GM21360 (cell line): ENCODE results near the gene IER3.
"Not testable (repeated sequence)": the region's sequence is repeated elsewhere in the genome, so short reads cannot be mapped to it uniquely, and the experiment has no call there.

Experiments used
- ATAC-seq: cut with Tn5 transposase; IDR thresholded peaks from one replicate; pipeline ENCODE4 v1.9.1; 2021; ENCODE audit warnings: mild to moderate bottlenecking, moderate library complexity; ENCODE audit not compliant: unreplicated experiment

The IER3 gene

DNA sequence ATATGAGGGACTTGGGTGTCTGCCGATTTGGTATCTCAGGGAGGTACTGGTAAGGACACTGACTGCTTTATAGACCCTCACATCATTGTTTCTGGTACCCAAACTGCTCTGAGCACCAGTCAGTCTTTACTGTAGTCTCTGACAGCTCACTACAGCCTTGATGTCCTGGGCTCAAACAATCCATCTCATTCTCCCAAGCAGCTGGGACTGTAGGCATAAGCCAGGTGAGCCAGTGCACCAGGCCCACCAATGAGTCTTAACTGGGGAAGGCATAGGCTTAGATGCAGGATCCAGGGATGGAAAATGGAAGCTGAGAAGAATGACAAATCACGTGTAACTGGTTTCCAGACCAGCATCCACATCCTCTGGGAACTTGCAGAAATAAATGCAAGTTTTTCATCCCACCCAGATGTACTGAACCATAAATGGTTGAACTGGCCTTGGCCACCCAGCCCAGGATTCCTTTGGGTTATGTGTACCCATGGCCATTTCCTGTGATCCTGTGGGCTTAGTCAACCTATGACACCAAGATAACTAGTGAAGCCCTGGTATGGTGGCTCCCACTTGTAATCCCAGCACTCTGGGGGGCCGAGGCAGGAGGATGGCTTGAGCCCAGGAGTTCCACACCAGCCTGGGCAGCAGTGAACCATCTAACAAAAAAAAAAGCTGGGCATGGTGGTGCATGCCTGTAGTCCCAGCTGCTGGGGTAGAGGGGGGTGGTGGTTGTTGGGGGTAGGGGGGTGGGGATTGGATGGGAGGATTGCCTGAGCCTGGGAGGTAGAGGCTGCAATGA, 18.4 kb downstream of the IER3 start:
- no peak for ATAC-seq

DNA sequence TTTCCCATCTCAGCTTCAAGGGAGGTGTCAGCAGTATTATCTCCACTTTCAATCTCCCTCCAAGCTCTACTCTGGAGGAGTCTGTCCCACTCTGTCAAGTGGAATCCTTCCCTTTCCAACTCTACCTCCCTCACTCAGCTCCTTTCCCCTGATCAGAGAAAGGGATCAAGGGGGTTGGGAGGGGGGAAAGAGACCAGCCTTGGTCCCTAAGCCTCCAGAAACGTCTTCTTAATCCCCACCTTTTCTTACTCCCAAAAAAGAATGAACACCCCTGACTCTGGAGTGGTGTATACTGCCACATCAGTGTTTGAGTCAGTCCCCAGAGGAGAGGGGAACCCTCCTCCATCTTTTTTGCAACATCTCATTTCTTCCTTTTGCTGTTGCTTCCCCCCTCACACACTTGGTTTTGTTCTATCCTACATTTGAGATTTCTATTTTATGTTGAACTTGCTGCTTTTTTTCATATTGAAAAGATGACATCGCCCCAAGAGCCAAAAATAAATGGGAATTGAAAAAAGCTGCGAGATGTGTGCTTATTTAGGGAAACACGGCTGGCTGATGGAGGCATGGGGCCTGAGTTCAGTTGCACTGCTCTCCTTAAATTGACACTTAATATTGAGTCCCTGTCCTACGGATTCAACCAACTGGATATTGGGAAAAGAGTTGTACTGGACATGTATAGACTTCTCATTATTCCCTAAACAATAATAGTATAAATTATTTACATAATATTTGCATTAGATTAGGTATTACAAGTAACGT, 19.3 kb downstream of the IER3 start:
- ATAC-seq = no peak

DNA sequence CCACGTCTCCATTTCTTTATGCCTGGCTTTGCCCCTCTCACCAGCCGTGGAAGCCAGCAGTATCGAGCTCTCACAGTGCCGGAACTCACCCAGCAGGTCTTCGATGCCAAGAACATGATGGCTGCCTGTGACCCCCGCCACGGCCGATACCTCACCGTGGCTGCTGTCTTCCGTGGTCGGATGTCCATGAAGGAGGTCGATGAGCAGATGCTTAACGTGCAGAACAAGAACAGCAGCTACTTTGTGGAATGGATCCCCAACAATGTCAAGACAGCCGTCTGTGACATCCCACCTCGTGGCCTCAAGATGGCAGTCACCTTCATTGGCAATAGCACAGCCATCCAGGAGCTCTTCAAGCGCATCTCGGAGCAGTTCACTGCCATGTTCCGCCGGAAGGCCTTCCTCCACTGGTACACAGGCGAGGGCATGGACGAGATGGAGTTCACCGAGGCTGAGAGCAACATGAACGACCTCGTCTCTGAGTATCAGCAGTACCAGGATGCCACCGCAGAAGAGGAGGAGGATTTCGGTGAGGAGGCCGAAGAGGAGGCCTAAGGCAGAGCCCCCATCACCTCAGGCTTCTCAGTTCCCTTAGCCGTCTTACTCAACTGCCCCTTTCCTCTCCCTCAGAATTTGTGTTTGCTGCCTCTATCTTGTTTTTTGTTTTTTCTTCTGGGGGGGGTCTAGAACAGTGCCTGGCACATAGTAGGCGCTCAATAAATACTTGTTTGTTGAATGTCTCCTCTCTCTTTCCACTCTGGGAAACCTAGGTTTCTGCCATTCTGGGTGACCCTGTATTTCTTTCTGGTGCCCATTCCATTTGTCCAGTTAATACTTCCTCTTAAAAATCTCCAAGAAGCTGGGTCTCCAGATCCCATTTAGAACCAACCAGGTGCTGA, 20.3 kb downstream of the IER3 start:
- not testable (repeated sequence) for ATAC-seq

DNA sequence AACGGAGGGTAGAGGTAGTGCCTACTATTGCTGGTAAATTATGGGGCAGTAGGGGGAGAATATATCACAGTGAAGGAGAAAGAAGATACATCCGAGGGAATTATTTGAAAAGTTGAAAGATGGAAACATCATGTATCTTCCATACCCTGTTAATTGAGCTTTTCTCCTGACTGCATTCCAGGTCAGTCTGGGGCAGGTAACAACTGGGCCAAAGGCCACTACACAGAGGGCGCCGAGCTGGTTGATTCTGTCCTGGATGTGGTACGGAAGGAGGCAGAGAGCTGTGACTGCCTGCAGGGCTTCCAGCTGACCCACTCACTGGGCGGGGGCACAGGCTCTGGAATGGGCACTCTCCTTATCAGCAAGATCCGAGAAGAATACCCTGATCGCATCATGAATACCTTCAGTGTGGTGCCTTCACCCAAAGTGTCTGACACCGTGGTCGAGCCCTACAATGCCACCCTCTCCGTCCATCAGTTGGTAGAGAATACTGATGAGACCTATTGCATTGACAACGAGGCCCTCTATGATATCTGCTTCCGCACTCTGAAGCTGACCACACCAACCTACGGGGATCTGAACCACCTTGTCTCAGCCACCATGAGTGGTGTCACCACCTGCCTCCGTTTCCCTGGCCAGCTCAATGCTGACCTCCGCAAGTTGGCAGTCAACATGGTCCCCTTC, 21.0 kb downstream of the IER3 start:
- ATAC-seq = not testable (repeated sequence)

DNA sequence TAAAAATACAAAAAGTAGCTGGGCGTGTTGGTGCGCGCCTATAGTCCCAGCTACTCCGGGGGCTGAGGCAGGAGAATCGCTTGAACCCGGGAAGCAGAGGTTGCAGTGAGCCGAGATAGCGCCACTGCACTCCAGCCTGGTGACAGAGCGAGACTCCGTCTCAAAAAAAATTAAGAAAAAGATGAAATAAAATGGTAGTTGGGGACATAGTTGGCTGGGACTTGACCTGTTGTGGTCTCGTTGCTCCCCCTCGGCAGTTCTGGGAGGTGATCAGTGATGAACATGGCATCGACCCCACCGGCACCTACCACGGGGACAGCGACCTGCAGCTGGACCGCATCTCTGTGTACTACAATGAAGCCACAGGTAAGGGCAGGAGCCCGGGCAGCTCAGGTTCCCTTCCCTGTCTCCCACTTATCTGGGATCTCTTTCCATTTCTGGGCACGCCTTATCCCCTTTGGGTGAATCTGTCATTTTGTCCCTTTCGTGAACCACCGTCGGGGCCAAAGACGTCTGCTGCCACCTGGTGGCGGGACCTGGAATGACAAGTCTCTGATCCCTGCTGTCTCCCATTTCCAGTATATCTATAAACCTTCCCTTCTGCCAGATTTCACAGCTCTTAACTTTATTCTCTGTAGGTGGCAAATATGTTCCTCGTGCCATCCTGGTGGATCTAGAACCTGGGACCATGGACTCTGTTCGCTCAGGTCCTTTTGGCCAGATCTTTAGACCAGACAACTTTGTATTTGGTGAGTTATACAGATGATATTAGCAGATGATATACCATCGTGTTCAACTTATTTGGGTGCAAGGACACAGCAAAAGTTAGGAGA, 21.9 kb downstream of the IER3 start:
- ATAC-seq = no peak

DNA sequence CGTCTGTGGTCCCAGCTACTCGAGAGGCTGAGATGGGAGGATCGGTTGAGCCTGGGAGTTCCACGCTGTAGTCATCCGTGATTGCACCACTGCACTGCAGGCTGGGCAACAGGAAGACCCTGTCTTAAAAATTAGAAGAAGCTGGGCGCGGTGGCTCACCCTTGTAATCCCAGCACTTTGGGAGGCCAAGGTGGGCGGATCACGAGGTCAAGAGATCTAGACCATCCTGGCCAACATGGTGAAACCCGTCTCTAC, 22.4 kb downstream of the IER3 start:
- ATAC-seq = not testable (repeated sequence)

DNA sequence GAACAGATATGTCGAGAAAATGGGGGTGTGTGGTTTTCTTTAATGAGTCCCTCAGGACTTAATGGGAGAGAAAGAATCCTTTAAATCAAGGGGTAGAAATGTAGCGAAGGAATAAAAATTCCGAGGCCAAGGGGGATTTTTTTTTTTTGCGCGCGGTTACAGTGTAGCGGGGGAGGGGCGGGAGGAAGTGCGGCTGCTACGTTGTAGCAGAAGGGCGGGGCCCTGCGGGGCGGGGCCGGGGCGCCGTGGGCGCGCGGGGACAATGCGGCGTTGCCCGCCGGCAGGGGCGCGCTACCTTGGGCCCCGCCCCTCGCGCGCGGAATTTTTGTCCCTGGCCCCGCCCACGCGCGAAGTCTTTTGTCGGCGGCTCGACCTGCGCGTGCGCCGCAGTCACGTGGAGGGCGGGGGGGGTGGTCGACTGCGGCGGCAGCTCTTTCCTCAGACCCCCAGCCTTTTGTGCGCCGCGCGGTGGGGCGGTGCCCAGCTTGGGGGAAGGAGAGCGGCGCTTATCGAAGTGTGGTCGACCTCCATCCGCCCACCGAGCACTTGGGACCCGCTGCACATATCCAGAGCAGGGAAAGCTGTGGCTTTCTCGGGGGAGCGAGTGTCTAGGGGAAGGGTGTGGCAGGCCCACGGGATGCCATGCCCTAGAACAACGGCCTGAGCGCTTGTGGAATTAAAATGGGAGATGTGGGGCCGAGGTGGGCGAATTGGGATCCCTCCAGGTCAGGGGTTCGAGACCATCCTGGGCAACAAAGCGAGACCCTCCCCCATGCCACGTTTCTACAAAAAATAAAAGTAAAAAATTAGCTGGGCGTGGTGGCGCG, 22.9 kb downstream of the IER3 start:
- peak; percentile 30 for ATAC-seq

DNA sequence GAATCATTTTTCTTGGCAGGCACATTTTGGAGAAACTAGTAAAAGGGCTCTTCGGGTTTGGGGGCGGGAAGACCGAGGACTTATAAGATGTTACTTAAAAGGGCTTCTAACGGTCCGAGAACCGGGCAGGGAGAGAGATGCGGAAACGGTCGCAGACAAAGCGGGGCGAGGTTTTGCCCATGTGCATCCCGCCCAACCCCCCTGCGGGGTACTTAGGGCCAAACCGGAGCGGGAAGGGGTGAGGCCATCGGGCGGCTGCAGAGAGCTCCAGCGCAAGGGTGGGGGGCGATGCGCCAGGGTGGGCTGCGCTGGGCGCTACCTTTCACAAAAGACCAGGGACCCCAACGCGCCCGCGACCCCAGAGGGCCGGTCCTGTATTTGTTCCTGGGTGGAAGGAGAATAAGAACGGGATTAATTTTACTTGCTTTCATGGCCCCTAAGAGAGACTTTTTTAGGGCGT, 23.6 kb downstream of the IER3 start:
- ATAC-seq = no peak

DNA sequence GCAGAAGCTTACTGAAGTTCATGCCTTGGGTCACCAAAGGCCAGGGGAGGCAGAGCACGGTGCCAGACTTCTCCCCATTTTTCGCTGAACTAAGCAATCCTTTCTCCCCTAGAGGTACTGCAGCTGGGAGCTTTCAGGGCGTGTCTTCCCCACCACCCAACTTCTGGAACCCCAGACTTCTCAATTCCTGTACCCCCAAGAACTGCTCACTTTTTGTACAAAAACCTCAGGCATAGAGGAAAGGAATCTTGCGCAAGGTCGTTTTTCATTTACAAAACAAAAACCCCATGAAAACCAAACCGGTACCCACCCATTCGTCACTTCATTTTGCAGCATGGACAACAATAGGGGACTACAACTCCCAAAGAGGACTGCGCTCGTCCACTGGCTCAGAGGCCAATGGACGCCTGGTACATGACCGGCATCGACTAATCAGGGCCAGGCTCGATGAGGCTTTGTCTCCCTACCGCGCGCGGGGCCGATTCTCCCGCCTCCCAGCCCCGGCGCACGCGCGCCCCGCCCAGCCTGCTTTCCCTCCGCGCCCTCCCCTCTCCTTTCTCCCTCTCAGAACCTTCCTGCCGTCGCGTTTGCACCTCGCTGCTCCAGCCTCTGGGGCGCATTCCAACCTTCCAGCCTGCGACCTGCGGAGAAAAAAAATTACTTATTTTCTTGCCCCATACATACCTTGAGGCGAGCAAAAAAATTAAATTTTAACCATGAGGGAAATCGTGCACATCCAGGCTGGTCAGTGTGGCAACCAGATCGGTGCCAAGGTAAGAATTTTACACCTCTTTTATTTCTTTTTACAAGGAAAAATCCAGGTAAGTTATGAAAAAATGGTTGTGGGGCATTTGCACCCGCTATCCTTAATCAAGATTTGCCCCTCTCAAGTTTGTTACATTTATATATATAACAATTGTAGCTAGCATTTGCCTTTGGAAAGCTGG, 24.3 kb downstream of the IER3 start, which contains the start of gene TUBB:
Gene TUBB, plus strand, starts transcription at position 562 of the 947 bp plus-strand sequence. Its CDS starts 155 bp downstream, at position 717.
- ATAC-seq = peak; percentile 42

DNA sequence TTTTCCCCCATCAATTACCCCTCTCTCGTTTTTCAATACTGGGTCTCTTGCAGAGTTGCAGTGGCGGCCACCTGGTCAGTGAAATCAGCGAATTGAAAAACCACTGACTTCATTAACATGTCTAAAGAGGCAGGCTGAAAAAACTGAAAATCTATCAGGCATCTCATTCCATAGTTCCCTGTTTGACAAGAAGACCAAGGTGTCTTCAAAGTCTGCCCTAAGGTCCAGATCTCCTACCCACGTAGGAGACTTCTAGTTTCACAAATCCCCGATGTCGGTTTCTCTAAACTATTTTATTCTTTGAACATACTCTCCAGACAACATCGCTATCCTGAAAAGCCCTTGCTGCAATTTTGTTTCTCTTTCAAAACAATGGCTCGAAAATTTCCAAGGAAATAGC, 25.0 kb downstream of the IER3 start:
- no peak for ATAC-seq

DNA sequence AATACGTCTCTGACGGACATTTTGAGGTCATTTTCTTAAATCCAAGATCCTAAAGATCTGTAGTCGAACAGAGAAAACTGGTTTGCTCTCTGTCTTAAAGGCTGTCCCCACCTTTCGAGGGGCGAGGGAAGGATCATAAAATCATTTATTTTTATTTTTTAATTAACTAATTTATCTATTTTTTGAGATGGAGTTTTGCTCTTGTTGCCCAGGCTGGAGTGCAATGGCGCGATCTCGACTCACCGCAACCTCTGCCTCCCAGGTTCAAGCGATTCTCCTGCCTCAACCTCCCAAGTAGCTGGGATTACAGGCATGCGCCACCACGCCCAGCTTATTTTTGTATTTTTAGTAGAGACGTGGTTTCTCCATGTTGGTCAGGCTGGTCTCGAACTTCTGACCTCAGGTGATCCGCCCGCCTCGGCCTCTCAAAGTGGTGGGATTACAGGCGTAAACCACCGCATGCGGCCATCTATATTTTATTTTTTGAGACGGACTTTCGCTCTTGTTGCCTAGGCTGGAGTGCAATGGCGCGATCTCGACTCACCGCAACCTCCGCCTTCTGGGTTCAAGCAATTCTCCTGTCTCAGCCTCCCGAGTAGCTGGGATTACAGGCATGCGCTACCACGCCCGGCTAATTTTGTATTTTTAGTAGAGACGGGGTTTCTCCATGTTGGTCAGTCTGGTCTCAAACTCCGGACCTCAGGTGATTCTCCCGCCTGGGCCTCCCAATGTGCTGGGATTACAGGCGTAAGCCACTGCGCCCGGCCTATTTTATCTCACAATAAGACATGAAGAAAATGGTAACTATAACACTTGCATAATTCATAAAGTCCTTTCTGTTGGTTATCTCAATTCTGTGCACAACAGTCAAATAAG, 26.3 kb downstream of the IER3 start:
- not testable (repeated sequence) for ATAC-seq

DNA sequence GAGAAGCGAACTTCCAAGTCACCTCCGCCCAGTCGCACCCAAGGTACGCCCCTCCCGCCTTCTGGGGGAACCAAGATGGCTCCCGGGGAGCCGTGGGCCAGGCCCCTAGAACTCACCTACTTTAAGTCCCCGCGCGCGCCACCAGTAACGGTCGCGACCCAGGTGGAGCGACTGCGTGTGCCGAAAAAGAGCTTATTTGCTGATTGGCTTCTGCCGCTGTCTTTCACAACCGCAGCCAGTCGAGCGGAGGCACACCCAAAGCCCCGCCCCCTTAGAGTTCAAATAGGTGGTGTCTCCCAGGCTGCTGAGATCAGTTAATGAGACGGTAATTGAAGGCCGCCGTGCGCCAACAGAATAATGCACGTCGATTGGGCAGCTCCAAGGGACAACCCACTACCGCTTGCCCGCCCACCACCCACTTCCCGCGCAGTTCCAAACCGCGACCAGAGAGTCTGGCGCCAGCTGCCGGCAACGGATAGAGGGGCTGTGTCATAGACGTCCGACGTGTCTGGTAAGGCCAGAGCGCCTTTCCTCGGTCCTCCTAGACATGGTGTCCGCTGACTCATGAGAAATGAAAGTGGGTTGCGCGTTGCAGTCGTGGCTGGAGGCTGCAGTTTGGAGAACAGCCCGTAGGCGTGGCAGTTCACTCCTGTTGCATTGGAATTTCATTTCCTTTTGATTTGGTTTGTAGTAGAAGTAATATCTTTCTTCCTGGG, 27.1 kb downstream of the IER3 start, which contains the start of gene MDC1:
Gene MDC1, minus strand, starts transcription at position 153 of the 716 bp plus-strand sequence. CDS start 2,106 bp downstream, outside the sequence.
- peak; percentile 48 for ATAC-seq

DNA sequence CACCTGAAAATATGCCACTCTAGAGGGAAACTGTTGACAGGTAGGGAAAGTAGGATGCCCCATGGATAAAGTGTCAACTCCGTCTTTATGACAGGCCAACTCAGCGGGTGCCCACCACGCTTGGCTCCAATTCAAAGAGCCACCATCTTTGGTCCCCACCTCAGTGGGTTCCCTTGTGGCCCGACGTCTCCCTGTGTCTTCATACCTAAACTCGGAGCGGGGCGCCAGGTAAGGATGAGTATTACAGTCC, 27.5 kb downstream of the IER3 start:
- ATAC-seq = no peak

DNA sequence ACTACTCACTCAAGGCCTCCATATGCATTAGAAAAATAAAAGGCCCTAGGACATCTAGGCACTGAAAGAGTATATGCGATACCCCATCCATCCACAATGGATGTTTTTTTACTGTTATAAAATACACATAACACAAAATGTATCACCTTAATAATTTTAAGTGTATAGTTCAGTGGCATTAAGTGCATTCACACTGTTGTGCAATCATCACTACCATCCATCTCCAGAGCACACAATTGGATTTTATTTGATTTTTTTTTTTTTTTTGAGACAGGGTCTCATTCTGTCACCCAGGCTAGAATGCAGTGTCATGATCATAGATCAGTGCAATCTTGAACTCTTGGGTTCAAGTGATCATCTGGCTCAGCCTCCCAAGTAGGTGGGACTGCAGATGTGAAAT, 30.1 kb downstream of the IER3 start:
- no peak for ATAC-seq

DNA sequence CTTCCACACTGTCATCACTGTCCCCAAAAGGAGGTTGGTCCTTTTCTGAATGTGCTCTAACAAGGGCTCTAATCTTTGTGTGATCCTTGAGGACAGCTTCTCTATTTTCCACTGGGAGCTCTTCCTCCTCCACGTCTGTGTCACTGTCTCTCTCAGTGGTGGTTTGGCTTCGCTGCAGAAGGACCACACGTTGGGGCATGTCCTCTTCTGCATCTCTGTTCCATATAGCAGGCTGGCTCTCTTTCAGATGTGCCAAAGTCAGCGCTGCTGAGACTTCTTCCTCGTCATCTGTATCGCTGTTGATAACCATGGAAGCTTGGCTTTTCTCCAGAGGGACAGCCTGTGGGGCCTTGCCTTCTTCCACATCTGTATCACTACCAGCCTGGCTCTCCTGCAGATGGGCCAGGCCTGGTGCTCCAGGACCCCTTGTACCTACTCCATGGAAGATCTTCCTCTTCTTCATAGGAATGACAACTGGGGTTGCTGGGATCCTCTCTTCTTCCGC, 31.9 kb downstream of the IER3 start:
- no peak for ATAC-seq

DNA sequence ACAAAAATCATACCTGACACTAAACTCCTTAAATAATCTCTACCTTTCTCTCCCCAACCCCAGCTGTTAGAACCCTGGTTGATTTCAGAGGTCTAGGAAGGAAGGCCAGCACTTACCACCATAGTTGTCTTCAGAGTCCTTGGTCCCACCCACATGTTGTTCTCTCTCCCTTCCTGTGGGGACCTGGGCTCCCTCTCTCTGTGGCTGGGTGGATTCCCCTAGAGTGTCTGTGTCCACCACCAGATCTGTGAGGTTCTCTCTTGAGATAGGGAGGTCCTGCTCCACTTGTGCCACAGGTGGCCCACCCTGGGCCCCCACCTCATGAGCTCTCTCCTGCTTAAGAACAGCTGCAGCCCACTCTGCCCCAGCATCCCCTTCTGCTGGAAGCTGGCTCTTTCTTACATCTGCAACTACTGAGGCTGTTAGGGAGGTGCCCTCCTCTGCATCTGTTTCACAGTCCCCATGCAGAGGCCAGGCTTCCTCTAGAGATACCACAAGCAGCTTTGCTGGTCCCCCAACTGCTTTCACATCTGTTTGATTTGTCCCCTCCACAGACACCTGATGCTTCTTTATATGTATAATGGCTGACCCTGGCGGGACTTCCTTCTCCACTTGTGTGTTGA, 32.5 kb downstream of the IER3 start:
- no peak for ATAC-seq
